GM19240 (cell line): ENCODE measurements around the gene SST.
A peak's percentile ranks its signal among the peaks of the same experiment; 100 is the strongest.

Source experiments
- DNase-seq: peaks from one replicate; pipeline ENCODE4 v3.0.0; 2011; ENCODE audit warnings: low spot score; ENCODE audit not compliant: insufficient read length

SST gene

GRCh38 chr3:187669675-187670504, at the start of gene SST:
Gene SST (minus strand): TSS chr3:187670394. CDS start chr3:187670291, 103 bp downstream.
- no peak for DNase-seq

GRCh38 chr3:187719628-187720336, 49.6 kb upstream of the SST start:
- no peak for DNase-seq

- no peak for DNase-seq
Measured at GRCh38 chr3:187718802-187719201, 48.6 kb upstream of the SST start.

- DNase-seq = no peak
Measured at GRCh38 chr3:187717572-187717971, 47.4 kb upstream of the SST start.

GRCh38 chr3:187714404-187714979, 44.3 kb upstream of the SST start:
- peak; percentile 50 for DNase-seq

- DNase-seq = no peak
Measured at GRCh38 chr3:187713504-187713903, 43.3 kb upstream of the SST start.

GRCh38 chr3:187709155-187709554, 39.0 kb upstream of the SST start:
- no peak for DNase-seq

- no peak for DNase-seq
Measured at GRCh38 chr3:187708696-187709095, 38.5 kb upstream of the SST start.

- no peak for DNase-seq
Measured at GRCh38 chr3:187706971-187707370, 36.8 kb upstream of the SST start.

- no peak for DNase-seq
Measured at GRCh38 chr3:187705164-187705563, 35.0 kb upstream of the SST start.

GRCh38 chr3:187702507-187703033, 32.4 kb upstream of the SST start, which contains the start of gene RTP2:
Gene RTP2 (minus strand): TSS chr3:187702557. CDS start chr3:187702128, 429 bp downstream.
- DNase-seq = no peak

GRCh38 chr3:187700249-187700648, 30.1 kb upstream of the SST start:
- DNase-seq = no peak

- DNase-seq = no peak
Measured at GRCh38 chr3:187698499-187699399, 28.6 kb upstream of the SST start.

GRCh38 chr3:187696021-187696420, 25.8 kb upstream of the SST start:
- DNase-seq = no peak

GRCh38 chr3:187695449-187695848, 25.3 kb upstream of the SST start:
- DNase-seq = no peak

- no peak for DNase-seq
Measured at GRCh38 chr3:187694801-187695200, 24.6 kb upstream of the SST start.

GRCh38 chr3:187693431-187693830, 23.2 kb upstream of the SST start:
- DNase-seq = no peak

- no peak for DNase-seq
Measured at GRCh38 chr3:187689984-187690383, 19.8 kb upstream of the SST start.

GRCh38 chr3:187686621-187687273, 16.6 kb upstream of the SST start:
- DNase-seq = no peak

- DNase-seq = no peak
Measured at GRCh38 chr3:187685948-187686347, 15.8 kb upstream of the SST start.
